ENCODE measurements around the gene ARHGAP26. TPM values are rescaled to one million over a fixed set of nuclear protein-coding genes. Genes with fewer than 3 reads are reported as not detected.

The ARHGAP26 gene
- total RNA-seq, 1 experiment from 2014 or later: 79.8 TPM

DNA sequence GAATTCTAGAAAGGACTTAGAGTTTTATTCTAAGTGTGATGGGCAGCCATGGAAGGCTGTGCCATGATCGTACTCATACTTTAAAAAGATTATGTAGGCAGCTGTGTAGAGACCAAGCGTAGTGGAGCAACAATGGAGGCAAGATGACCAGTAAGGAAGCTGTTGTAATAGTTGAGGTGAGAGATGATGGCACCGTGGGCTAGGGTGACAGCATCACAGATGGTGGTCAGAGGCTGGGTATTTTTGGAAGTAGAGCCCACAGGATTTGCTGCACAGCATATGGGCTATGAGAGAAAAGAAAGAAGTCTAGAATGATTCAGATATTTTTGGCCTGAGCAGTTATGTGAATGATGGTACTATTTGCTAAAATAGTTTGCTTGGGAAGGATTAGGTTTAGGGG is 7.7 kb downstream of the ARHGAP26 start:
- POLR2A ChIA-PET: no interaction called here
- H3K9me3 ChIP-seq: no peaks in the 10 kb centered on the region
- CTCF ChIA-PET: no interaction called here
- TF ChIP-seq, protein P1, sequence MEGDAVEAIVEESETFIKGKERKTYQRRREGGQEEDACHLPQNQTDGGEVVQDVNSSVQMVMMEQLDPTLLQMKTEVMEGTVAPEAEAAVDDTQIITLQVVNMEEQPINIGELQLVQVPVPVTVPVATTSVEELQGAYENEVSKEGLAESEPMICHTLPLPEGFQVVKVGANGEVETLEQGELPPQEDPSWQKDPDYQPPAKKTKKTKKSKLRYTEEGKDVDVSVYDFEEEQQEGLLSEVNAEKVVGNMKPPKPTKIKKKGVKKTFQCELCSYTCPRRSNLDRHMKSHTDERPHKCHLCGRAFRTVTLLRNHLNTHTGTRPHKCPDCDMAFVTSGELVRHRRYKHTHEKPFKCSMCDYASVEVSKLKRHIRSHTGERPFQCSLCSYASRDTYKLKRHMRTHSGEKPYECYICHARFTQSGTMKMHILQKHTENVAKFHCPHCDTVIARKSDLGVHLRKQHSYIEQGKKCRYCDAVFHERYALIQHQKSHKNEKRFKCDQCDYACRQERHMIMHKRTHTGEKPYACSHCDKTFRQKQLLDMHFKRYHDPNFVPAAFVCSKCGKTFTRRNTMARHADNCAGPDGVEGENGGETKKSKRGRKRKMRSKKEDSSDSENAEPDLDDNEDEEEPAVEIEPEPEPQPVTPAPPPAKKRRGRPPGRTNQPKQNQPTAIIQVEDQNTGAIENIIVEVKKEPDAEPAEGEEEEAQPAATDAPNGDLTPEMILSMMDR (IDR thresholded peaks at IDR 0.05; ENCODE audit: insufficient read depth in 1 of 2, low read depth in 1 of 2, low read length in 1 of 2, severe bottlenecking in 1 of 2, unreplicated experiment in 1 of 2): no peak
- no peak for DNase-seq
- Mint-ChIP-seq H3K4me1 (ENCODE audit: low read depth, unreplicated experiment) (peaks cover 39% of the 10 kb centered on the region), H3K27me3 (ENCODE audit: insufficient read depth, unreplicated experiment) (no peaks in the 10 kb centered on the region), H3K4me3 (ENCODE audit: unreplicated experiment) (no peak overlapping the region), H3K9me3 (ENCODE audit: unreplicated experiment) (no peaks in the 10 kb centered on the region), H3K36me3 (ENCODE audit: insufficient read depth, unreplicated experiment) (no peaks in the 10 kb centered on the region), H3K27ac (ENCODE audit: unreplicated experiment) (no peak overlapping the region)
- no peak overlapping the region for H3K4me3 ChIP-seq (ENCODE audit: low read depth, low read length)
- H3K36me3 ChIP-seq (ENCODE audit: control insufficient read depth, insufficient read depth, low read length): no peaks in the 10 kb centered on the region; the same call in none of the 2 replicates
- intact Hi-C loops (cut with micrococcal nuclease; ENCODE audit: unreplicated experiment): no loop called here
- no peaks in the 10 kb centered on the region for H3K27me3 ChIP-seq (replicated peaks; ENCODE audit: control insufficient read depth, insufficient read depth, low read length)
- BruUV-seq (replicated peaks): no TSS peak
- peaks cover 38% of the 10 kb centered on the region for H3K4me1 ChIP-seq

DNA sequence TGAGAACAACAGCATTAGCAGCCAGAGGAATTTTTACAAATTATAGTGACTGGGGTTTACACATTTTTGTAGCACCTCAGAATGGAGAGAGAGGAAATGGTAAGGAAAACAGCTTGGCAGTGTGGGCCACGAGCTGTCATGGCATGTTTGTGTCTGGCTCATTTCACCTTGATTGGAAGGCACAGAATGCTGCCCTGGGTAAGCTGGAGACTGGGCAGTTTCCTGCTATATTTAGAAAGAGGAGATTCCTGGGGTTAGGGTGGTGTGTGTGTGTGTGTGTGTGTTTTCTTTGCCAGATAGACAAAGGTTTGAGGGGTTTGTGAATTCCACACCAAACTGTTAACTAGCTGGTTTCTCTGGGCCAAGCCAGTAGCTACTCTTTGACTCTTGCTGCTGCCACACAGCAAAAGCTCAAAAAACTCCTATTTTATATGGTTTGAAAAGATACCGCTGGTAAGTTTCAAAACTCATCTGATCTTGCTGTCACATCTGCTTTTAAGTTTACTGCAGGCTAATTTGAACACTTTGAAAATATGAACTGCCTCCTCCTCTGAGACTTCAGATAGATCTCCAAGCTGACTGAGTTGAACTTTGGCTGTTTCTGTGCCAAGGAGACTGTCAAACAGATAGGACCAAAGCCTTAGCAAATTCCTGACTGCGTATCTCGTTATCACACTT is 9.1 kb downstream of the ARHGAP26 start:
- DNase-seq: no peak

DNA sequence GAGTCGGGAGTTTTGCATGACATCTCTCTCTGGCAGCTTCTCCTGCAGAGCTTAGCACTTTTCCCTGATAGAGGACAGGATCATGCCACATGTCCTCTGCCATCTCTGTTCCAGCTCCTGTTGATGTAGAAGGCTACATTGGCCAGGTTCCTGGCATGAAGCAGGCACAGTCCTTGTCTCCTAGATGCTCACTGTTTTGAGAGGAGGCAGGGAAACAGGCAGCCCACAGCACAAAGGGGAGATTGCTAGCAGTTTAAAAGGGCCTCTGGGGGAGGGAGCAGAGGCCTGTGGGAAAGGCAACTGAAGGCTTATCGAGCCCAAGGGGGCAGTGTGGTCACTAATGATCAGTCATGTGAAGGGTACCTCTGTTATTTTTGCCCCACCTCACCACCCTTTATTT is 10.7 kb downstream of the ARHGAP26 start:
- Mint-ChIP-seq H3K4me3 (ENCODE audit: unreplicated experiment) (no peak overlapping the region), H3K4me1 (ENCODE audit: low read depth, unreplicated experiment) (peaks cover 53% of the 10 kb centered on the region), H3K27ac (ENCODE audit: unreplicated experiment) (no peak overlapping the region), H3K27me3 (ENCODE audit: insufficient read depth, unreplicated experiment) (no peaks in the 10 kb centered on the region), H3K9me3 (ENCODE audit: unreplicated experiment) (no peaks in the 10 kb centered on the region), H3K36me3 (ENCODE audit: insufficient read depth, unreplicated experiment) (no peaks in the 10 kb centered on the region)
- Histone ChIP-seq H3K36me3 (ENCODE audit: control insufficient read depth, insufficient read depth, low read length) (no peaks in the 10 kb centered on the region; the same call in 1 of the 2 replicates), H3K4me3 (ENCODE audit: low read depth, low read length) (no peak overlapping the region), H3K4me1 (peaks cover 38% of the 10 kb centered on the region), H3K9me3 (no peaks in the 10 kb centered on the region), H3K27me3 (replicated peaks; ENCODE audit: control insufficient read depth, insufficient read depth, low read length) (no peaks in the 10 kb centered on the region)
- DNase-seq: no peak
- ChIA-PET POLR2A (no interaction called here), CTCF (interaction anchor here (0.6 kb wide), 1 partner anchor 359 kb away, joined by 4 read pairs; no protein-coding TSS in a partner anchor)
- TF ChIP-seq, protein P1 (IDR thresholded peaks at IDR 0.05; ENCODE audit: insufficient read depth in 1 of 2, low read depth in 1 of 2, low read length in 1 of 2, severe bottlenecking in 1 of 2, unreplicated experiment in 1 of 2): no peak
- intact Hi-C loops (cut with micrococcal nuclease; ENCODE audit: unreplicated experiment): no loop called here
- BruUV-seq (replicated peaks): no TSS peak

More for the DNA sequence above, 9.1 kb downstream of the ARHGAP26 start:
- no TSS peak for BruUV-seq (replicated peaks)
- Mint-ChIP-seq H3K9me3 (ENCODE audit: unreplicated experiment) (no peaks in the 10 kb centered on the region), H3K36me3 (ENCODE audit: insufficient read depth, unreplicated experiment) (no peaks in the 10 kb centered on the region), H3K4me1 (ENCODE audit: low read depth, unreplicated experiment) (peaks cover 42% of the 10 kb centered on the region), H3K27ac (ENCODE audit: unreplicated experiment) (no peak overlapping the region), H3K27me3 (ENCODE audit: insufficient read depth, unreplicated experiment) (no peaks in the 10 kb centered on the region), H3K4me3 (ENCODE audit: unreplicated experiment) (no peak overlapping the region)
- ChIA-PET CTCF (interaction anchor here (0.8 to 1.8 kb wide), 4 partner anchors 9 to 109 kb away, joined by 3 to 11 read pairs (median 6); partner anchors contain the start of gene ARHGAP26), POLR2A (no interaction called here)
- Histone ChIP-seq H3K9me3 (no peaks in the 10 kb centered on the region), H3K36me3 (ENCODE audit: control insufficient read depth, insufficient read depth, low read length) (no peaks in the 10 kb centered on the region; the same call in none of the 2 replicates), H3K4me1 (peaks cover 38% of the 10 kb centered on the region), H3K27me3 (replicated peaks; ENCODE audit: control insufficient read depth, insufficient read depth, low read length) (no peaks in the 10 kb centered on the region), H3K4me3 (ENCODE audit: low read depth, low read length) (no peak overlapping the region)
- TF ChIP-seq, protein P1 (IDR thresholded peaks at IDR 0.05; ENCODE audit: insufficient read depth in 1 of 2, low read depth in 1 of 2, low read length in 1 of 2, severe bottlenecking in 1 of 2, unreplicated experiment in 1 of 2): no peak
- intact Hi-C loops (cut with micrococcal nuclease; ENCODE audit: unreplicated experiment): no loop called here
